Activated CD4-positive, alpha-beta T cell treated with anti-CD3 and anti-CD28 coated beads for 36 hours (primary cell): ENCODE data around the gene AQP6. TPM values are rescaled to one million over a fixed set of nuclear protein-coding genes. Genes with fewer than 3 reads are reported as not detected.

ENCODE experiments used
- ATAC-seq: fragments of 200-7000 bp; cut with Tn5 transposase; one replicate; pipeline ENCODE4 v1.10.0; 2021; ENCODE audit warnings: mild to moderate bottlenecking, moderate library complexity
- CTCF ChIA-PET: fragments of 350-600 bp; sonication (Branson Sonifier 250); formaldehyde crosslinking; loops from one replicate; lab custom pipeline; 2021; ENCODE audit warnings: antibody characterized with exemption; lab: Charles Lee
- POLR2A ChIA-PET: fragments of 350-600 bp; sonication (Branson Sonifier 250); formaldehyde crosslinking; loops from one replicate; lab custom pipeline; 2021; ENCODE audit warnings: antibody characterized with exemption, inconsistent platforms; lab: Charles Lee
- DNase-seq: peaks from one replicate; pipeline ENCODE4 v3.0.0-alpha.2; 2020
- H3K27ac Mint-ChIP-seq: one replicate; pipeline ENCODE4 v1.8.0; 2021; ENCODE audit warnings: mixed read lengths
- H3K27me3 Mint-ChIP-seq: one replicate; pipeline ENCODE4 v1.8.0; 2021; ENCODE audit warnings: mixed read lengths
- H3K36me3 Mint-ChIP-seq: one replicate; pipeline ENCODE4 v1.8.0; 2021; ENCODE audit warnings: low read depth, mixed read lengths
- H3K4me1 Mint-ChIP-seq: one replicate; pipeline ENCODE4 v1.8.0; 2021; ENCODE audit warnings: mixed read lengths
- H3K4me3 Mint-ChIP-seq: one replicate; pipeline ENCODE4 v1.8.0; 2021; ENCODE audit warnings: mild to moderate bottlenecking, moderate library complexity, mixed read lengths
- H3K9me3 Mint-ChIP-seq: one replicate; pipeline ENCODE4 v1.8.0; 2021; ENCODE audit warnings: low read depth, mixed read lengths
- intact Hi-C, 2 experiments: fragments of 100-400 bp; cut with DNase I in 1 of 2; cut with micrococcal nuclease in 1 of 2; formaldehyde crosslinking; loops; one replicate each; pipeline versions ENCODE4 v1.14.2 to v1.15.1; 2022 to 2024; cut with DNase I, micrococcal nuclease
- total RNA-seq, 2 experiments: library from RNA; stranded (reverse); gene quantifications; one replicate each; pipeline ENCODE4 v1.2.3, GENCODE V29; 2021

The AQP6 gene
- total RNA-seq, 2 experiments from 2014 or later: not detected

DNA sequence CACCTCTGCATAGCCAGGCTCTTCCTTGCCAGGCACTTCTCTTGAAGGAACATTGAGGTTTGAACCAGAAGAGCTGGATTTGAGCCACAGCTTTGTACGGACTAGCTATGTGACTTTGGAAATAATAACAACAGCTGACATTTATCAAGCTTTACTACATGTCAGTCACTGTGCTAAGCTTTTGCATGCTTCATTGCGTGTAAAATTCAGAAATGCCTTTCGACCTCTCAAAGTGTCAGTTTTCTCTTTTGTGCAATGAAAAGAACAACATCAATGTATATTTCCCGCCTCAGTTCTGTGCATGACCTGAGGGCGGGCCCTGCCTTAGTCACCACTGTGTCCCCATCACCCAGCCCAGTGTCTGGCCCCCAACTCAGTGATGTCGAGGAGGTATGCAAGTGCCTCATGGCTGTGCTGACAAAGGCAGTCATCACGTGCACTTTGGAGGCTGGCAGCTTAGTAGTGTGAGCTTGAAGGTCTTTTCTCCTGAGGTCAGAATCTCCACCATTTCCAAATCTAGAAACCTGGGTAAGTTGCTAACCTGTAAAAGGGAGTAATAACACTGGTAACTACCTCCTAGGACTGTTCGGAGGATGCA lies 40.1 kb upstream of the AQP6 start:
- no peak overlapping the region for H3K4me3 Mint-ChIP-seq
- no peaks in the 10 kb centered on the region for H3K9me3 Mint-ChIP-seq
- H3K27ac Mint-ChIP-seq: no peak overlapping the region
- H3K4me1 Mint-ChIP-seq: peaks cover 7% of the 10 kb centered on the region
- DNase-seq (no peak), ATAC-seq (no peak)
- CTCF ChIA-PET: interaction anchor here (1.1 to 3.3 kb wide), 3 partner anchors 13 to 78 kb away, joined by 3 to 15 read pairs (median 12); no protein-coding TSS in a partner anchor
- intact Hi-C loops: no loop called here
- POLR2A ChIA-PET: no interaction called here
- H3K27me3 Mint-ChIP-seq: no peaks in the 10 kb centered on the region
- no peaks in the 10 kb centered on the region for H3K36me3 Mint-ChIP-seq

- POLR2A ChIA-PET: no interaction called here
- no peaks in the 10 kb centered on the region for H3K27me3 Mint-ChIP-seq
- no peaks in the 10 kb centered on the region for H3K9me3 Mint-ChIP-seq
- H3K36me3 Mint-ChIP-seq: no peaks in the 10 kb centered on the region
- CTCF ChIA-PET: interaction anchor here (0.6 to 3.3 kb wide), 3 partner anchors 12 to 506 kb away, joined by 3 to 15 read pairs (median 5); no protein-coding TSS in a partner anchor
- H3K4me3 Mint-ChIP-seq: no peak overlapping the region
- peaks cover 7% of the 10 kb centered on the region for H3K4me1 Mint-ChIP-seq
- no peak for ATAC-seq
- no peak for DNase-seq
- H3K27ac Mint-ChIP-seq: no peak overlapping the region
- intact Hi-C loops: no loop called here
Observed at GRCh38 chr12:49933796-49934195, 39.0 kb upstream of the AQP6 start.

- no peak for DNase-seq
- CTCF ChIA-PET: interaction anchor here (1.2 to 1.3 kb wide), 2 partner anchors 9 to 11 kb away, joined by 4 to 5 read pairs; no protein-coding TSS in a partner anchor
- H3K4me3 Mint-ChIP-seq: no peak overlapping the region
- peaks cover 7% of the 10 kb centered on the region for H3K4me1 Mint-ChIP-seq
- no peaks in the 10 kb centered on the region for H3K36me3 Mint-ChIP-seq
- ATAC-seq: no peak
- intact Hi-C loops: no loop called here
- no peak overlapping the region for H3K27ac Mint-ChIP-seq
- H3K27me3 Mint-ChIP-seq: no peaks in the 10 kb centered on the region
- POLR2A ChIA-PET: no interaction called here
- no peaks in the 10 kb centered on the region for H3K9me3 Mint-ChIP-seq
Observed at GRCh38 chr12:49934505-49934904, 38.2 kb upstream of the AQP6 start.

DNA sequence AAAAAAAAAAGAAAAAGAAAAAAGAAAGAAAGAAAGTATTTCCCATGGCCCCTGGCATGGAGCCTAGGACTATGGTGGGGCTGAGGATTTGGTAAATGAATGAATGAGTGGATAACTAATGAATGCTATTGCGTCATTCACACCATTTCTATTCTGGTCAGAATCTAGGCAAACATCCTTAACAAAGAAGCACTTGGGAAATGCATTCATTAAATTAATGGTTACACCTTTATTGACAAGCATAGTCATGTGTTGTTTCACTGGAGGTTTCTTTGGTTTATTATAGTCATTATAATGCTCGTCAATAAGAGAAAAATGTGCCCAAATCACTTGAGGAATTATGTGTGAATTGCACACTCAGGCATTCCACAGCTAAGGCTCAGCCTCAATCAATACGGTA lies 35.8 kb upstream of the AQP6 start:
- H3K36me3 Mint-ChIP-seq: no peaks in the 10 kb centered on the region
- ATAC-seq: no peak
- CTCF ChIA-PET: interaction anchor here (0.6 to 1.9 kb wide), 3 partner anchors 9 to 170 kb away, joined by 3 to 5 read pairs (median 3); no protein-coding TSS in a partner anchor

DNA sequence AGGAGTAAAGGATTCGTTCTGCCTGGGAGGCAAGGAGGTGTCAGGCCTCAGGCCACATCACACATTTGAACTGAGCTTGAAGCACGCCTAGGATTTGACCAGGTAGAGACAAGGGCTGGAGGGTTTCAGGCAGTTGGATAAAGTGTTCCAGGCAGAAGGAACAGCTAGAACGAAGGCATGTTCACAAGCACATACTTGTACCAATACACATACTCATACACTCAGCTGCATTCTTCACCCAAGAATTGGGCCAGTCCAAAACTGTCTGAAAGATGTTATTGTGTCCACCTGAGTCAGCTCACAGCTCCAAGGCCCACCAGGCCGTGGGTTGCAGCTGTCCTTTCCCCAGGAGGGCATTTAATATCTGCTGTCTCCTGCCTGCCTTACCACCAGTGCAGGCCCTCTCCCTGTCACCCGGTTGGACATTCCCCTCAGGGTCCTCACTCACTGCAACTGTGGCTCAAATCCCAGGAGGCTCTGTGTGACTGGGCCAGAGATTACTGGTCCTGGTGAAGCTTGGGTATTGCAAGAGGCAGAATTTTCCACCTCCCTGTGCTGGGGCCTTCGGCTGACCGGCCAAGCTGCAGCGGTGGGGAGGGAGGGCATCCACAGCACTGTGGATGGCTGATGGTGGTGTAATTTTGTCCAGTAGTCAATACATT lies 35.0 kb upstream of the AQP6 start:
- Mint-ChIP-seq H3K27ac (no peak overlapping the region), H3K4me3 (no peak overlapping the region), H3K36me3 (no peaks in the 10 kb centered on the region), H3K4me1 (no peaks in the 10 kb centered on the region), H3K9me3 (no peaks in the 10 kb centered on the region), H3K27me3 (no peaks in the 10 kb centered on the region)
- ChIA-PET CTCF (interaction anchor here (0.7 to 1.9 kb wide), 3 partner anchors 8 to 30 kb away, joined by 3 to 5 read pairs (median 5); no protein-coding TSS in a partner anchor), POLR2A (no interaction called here)
- no peak for DNase-seq
- intact Hi-C loops: no loop called here
- no peak for ATAC-seq

More for the DNA sequence above, 35.8 kb upstream of the AQP6 start:
- Mint-ChIP-seq H3K27me3 (no peaks in the 10 kb centered on the region), H3K4me3 (no peak overlapping the region), H3K27ac (no peak overlapping the region), H3K4me1 (no peaks in the 10 kb centered on the region), H3K9me3 (no peaks in the 10 kb centered on the region)
- DNase-seq: no peak
- POLR2A ChIA-PET: no interaction called here
- intact Hi-C loops: no loop called here

DNA sequence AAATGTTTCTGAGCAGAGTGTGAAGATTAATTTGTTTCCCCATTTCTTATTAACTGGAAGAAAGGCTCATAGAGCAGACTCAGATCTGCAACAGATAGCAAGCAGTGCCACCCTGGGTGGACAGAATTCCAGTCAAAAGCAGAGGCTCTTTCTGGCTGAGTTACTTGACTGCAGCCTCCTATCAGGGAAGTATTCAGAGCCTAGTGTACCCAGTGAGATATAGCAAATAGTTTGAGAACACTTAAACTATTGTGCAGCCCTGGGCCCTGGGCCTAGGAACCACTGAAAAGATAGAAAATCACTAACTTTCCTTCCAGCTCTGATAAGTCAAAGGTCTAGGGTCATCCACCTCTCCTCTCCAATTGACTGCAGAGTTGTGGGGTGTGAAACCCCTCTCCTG lies 33.4 kb upstream of the AQP6 start:
- Mint-ChIP-seq H3K4me3 (no peak overlapping the region), H3K27me3 (no peaks in the 10 kb centered on the region), H3K27ac (no peak overlapping the region), H3K9me3 (no peaks in the 10 kb centered on the region), H3K4me1 (peaks cover under 1% of the 10 kb centered on the region), H3K36me3 (no peaks in the 10 kb centered on the region)
- no peak for DNase-seq
- CTCF ChIA-PET: interaction anchor here (0.9 to 1.1 kb wide), 2 partner anchors 98 to 100 kb away, joined by 3 to 4 read pairs; no protein-coding TSS in a partner anchor
- POLR2A ChIA-PET: no interaction called here
- ATAC-seq: no peak
- intact Hi-C loops: no loop called here

- CTCF ChIA-PET: interaction anchor here (0.9 to 1.1 kb wide), 2 partner anchors 98 to 100 kb away, joined by 3 to 4 read pairs; no protein-coding TSS in a partner anchor
- Mint-ChIP-seq H3K4me3 (no peak overlapping the region), H3K27me3 (no peaks in the 10 kb centered on the region), H3K27ac (no peak overlapping the region), H3K4me1 (peaks cover 3% of the 10 kb centered on the region), H3K36me3 (no peaks in the 10 kb centered on the region), H3K9me3 (no peaks in the 10 kb centered on the region)
- ATAC-seq (no peak), DNase-seq (no peak)
- POLR2A ChIA-PET: no interaction called here
- intact Hi-C loops: no loop called here
Observed at GRCh38 chr12:49939707-49940106, 33.0 kb upstream of the AQP6 start.

- intact Hi-C loops: no loop called here
- CTCF ChIA-PET: interaction anchor here (1.2 to 1.5 kb wide), 3 partner anchors 7 to 75 kb away, joined by 3 to 4 read pairs (median 4); no protein-coding TSS in a partner anchor
- H3K4me1 Mint-ChIP-seq: peaks cover 19% of the 10 kb centered on the region
- H3K4me3 Mint-ChIP-seq: no peak overlapping the region
- POLR2A ChIA-PET: no interaction called here
- ATAC-seq (no peak), DNase-seq (no peak)
- H3K27ac Mint-ChIP-seq: no peak overlapping the region
- H3K27me3 Mint-ChIP-seq: no peaks in the 10 kb centered on the region
- H3K9me3 Mint-ChIP-seq: no peaks in the 10 kb centered on the region
- no peaks in the 10 kb centered on the region for H3K36me3 Mint-ChIP-seq
Observed at GRCh38 chr12:49941556-49942511, 30.9 kb upstream of the AQP6 start.

GRCh38 chr12:49942512-49942893 lies 30.2 kb upstream of the AQP6 start:
- H3K9me3 Mint-ChIP-seq: no peaks in the 10 kb centered on the region
- CTCF ChIA-PET: interaction anchor here (1.2 to 1.5 kb wide), 4 partner anchors 8 to 76 kb away, joined by 3 to 6 read pairs (median 4); no protein-coding TSS in a partner anchor
- no peak for DNase-seq
- ATAC-seq: no peak
- peaks cover 19% of the 10 kb centered on the region for H3K4me1 Mint-ChIP-seq
- H3K36me3 Mint-ChIP-seq: no peaks in the 10 kb centered on the region
- no peaks in the 10 kb centered on the region for H3K27me3 Mint-ChIP-seq
- intact Hi-C loops: no loop called here
- H3K4me3 Mint-ChIP-seq: no peak overlapping the region
- POLR2A ChIA-PET: no interaction called here
- no peak overlapping the region for H3K27ac Mint-ChIP-seq

DNA sequence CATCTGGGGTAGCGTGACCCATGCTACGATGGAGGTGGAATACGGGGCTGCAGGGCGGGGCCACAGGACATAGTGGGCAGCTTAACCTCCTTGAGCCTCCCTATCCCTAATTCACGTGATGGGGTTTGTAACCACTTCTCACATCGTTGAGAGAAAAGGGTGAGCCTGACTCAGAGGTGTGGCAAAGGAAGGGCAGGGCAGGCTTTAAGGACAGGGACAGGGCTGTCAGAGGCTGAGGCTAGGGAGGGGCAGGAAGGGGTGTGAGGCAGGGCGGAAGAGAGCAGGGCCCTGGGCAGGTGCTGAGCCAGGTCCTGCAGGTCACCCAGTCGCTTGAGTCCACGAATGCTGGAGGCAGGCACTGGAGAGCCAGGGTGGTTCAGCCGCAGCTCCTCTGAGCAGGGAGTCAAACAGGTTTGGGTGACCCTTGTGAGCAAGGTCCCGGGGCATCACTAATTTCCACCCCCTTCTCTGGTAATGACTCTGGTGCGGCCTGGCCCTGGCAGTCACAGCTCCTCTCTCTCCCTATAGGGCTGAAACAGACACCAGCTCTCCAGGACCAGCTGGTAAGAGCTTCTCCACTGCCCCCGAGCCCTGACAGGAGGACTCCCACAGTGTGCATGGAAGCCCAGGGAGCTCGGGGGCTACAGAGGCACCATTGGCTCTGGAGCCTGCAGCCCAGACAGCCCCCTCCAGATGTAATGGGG lies 29.7 kb upstream of the AQP6 start:
- intact Hi-C loops: no loop called here
- Mint-ChIP-seq H3K36me3 (no peaks in the 10 kb centered on the region), H3K27me3 (no peaks in the 10 kb centered on the region), H3K4me1 (peaks cover 19% of the 10 kb centered on the region), H3K27ac (no peak overlapping the region), H3K9me3 (no peaks in the 10 kb centered on the region), H3K4me3 (no peak overlapping the region)
- CTCF ChIA-PET: interaction anchor here (1.0 to 1.5 kb wide), 4 partner anchors 8 to 76 kb away, joined by 3 to 6 read pairs (median 4); no protein-coding TSS in a partner anchor
- ATAC-seq (no peak), DNase-seq (no peak)
- POLR2A ChIA-PET: no interaction called here
